Amygdala (tissue), 56 donors: ENCODE measurements around the gene COL6A5.
"Not testable (repeated sequence)": the region's sequence is repeated elsewhere in the genome, so short reads cannot be mapped to it uniquely, and the experiment has no call there.

Experiments
- DNase-seq, 56 donors: peaks; one replicate each; lab custom pipeline; 2025; lab: John Stamatoyannopoulos, UW

Gene COL6A5

DNA sequence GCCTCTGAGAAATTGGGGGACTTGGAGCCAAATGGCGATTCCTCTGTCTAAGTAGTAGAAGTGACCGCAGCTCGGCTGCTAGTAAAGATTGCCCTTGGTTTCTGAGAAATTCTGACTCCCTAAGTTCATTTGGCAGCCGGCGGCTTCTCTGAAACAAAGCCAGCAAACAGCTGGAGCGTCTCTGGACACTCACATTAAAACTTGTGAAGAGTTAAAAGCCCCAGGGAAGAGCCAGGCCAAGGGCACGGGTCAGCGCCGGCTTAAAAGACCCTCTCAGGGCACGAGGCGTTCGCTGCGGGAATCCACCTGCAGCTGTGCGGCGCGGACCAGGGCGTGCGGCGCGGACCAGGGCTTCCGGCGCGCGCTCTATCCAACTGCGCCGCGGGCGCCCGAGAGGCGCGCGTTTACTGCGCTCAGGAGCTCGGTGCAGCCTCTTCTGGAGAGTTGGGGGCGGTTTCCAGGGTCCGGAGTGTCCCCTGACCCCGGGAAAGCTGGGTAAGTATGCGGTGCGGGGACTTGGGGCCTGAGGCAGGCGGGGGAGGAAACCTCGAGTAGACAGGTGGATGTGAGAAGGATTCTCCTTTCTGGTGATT lies at the start of gene COL6A5:
COL6A5 (plus strand) TSS at position 186 of the 593 bp plus-strand sequence. CDS start 27,967 bp downstream, outside the sequence.
- no peak for DNase-seq

GRCh38 chr3:130299531-130299930 lies 45.9 kb upstream of the COL6A5 start:
- DNase-seq, result peak in 1 of 56 donors; percentile 1

GRCh38 chr3:130300888-130301287 lies 44.6 kb upstream of the COL6A5 start:
- no peak for DNase-seq

DNA sequence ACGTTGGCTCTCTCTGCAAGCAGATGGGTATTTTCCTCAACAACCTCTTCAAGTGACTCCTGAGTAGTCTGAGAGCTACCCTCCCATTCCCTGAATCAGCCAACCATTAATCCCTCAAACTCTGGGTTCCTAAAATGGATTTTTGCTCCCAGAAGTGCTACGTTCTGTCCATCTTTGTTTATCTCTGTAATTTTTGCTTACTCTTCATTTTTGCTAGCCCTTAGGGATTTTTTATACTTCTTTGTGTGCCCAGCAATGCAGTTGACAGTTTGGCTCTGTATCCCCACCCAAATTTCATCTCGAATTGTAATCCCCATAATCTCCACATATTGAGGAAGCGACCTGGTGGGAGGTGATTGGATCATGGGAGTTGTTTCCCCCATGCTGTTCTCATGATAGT lies 35.4 kb upstream of the COL6A5 start:
- DNase-seq, result no peak

DNA sequence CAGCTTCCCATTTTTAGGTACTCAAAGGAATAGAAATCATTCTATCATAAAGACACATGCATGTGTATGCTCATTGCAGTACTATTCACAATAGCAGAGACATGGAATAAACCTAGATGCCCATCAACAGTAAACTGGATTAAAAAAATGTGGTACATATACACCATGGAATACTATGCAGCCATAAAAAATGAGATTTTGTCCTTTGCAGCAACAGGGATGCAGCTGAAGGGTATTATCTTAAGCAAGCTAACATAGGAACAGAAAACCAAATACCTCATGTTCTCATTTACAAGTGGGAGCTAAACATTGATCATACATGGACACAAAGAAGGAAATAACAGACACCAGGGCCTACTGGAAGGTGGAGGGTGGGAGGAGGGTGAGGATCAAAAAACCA lies 33.1 kb upstream of the COL6A5 start:
- no peak for DNase-seq

DNA sequence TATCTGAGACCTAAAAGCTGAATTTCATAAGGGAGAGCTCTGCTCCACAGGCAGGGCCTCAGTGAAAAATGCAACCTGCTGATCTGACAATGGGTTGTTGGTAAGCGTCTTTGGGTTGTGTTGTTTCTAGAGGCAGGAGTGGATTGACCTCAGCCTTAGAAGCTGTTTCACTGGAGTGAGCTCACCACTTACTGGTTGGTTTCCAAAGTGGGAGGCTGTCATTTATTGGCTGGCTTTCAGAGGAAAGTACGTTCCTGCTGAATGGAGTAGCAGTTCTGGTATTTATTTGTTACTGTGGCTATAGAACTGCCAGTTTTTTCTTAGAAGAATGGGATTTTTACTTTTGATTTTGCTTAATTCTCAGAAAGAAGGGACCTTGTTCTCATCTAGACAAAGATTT lies 29.3 kb upstream of the COL6A5 start:
- peak in 1 of 56 donors; percentile 3 for DNase-seq

DNA sequence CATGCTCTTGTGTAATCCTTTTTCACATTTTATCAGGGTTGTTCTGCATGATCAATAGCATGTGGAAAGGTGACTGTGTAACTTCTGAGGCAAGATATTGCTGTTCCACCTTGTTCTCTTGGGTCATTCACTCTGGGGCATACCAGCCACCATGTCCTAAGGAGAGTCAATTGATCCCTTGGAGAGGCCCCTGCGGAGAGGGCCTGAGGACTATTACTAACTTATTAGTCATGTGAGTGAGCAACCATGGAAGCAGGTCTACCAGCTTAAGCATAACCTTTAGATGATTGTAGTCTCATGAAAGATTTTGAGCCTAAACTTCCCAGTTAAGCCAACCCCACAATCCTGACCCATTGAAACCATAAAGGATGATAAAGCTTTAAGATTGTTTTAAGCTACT lies 22.0 kb upstream of the COL6A5 start:
- DNase-seq, result no peak

- DNase-seq, result no peak
Measured at GRCh38 chr3:130340766-130341165, 4.7 kb upstream of the COL6A5 start.

- no peak for DNase-seq
Measured at GRCh38 chr3:130341388-130341787, 4.1 kb upstream of the COL6A5 start.

DNA sequence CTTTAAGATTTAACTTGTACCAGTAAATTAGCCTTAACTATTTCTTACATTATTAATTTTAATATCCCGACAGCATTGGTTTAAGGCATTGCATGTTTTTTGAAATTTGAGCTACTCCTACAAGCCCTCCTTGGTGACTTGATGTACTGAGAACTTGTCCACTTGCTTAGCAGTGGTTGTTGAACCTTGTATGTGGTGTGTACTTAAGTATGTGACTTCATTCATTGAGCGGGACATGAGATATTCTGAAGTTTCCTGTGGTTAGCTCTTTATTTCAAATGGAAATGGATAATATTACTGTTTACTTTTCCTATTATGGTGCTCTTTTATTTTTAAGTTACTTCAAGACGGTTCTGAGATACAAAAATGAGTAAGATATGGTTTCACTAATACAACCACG lies 3.6 kb upstream of the COL6A5 start:
- DNase-seq, result no peak

GRCh38 chr3:130342821-130343661 lies 2.4 kb upstream of the COL6A5 start:
- DNase-seq, result no peak

DNA sequence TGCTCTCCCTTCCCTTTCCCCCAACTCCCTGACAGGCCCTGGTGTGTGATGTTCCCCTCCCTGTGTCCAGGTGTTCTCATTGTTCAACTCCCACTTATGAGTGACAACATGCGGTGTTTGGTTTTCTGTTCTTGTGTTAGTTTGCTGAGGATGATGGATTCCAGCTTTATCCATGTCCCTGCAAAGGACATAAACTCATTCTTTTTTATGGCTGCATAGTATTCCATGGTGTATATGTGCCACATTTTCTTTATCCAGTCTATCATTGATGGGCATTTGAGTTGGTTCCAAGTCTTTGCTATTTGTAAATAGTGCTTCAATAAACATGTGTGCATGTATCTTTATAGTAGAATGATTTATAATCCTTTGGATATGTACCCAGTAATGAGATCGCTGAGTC lies 2.8 kb downstream of the COL6A5 start:
- DNase-seq, result not testable (repeated sequence)

GRCh38 chr3:130354430-130354829 lies 9.0 kb downstream of the COL6A5 start:
- DNase-seq, result no peak

DNA sequence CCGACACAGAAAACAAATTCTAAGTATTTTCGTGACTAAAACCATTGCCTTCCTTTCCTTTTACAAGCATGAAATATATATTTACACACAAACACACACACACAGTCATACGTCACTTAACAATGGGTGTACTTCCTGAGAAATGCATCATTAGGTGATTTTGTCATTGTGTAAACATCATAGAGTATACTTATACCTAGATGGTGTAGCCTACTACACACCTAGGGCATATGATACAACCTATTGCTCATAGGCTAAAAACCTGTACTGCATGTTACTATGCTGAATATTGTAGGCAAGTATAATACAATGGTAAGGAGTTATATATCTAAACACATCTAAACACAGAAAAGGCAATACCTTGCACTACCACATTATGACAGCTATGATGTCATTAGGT lies 28.6 kb downstream of the COL6A5 start:
- no peak for DNase-seq

DNA sequence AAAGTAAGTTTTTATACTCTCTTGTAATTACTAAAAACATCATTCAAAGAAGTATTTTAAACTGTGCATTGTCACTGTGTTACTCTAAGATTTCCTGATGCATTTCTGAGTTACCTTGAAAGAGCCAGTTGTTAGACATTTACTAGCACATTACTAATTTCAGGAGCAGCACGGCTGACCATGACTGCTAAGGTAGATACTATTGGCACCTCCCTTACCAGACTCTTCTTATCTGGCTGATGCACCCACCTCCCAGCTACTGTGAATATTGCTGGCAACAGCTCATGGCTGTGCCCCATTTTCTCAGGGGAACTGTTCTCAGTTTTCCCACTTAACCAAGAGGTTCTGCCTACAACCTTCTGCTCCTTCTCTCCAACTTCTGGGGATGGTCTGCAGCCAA lies 29.4 kb downstream of the COL6A5 start:
- DNase-seq, result no peak

DNA sequence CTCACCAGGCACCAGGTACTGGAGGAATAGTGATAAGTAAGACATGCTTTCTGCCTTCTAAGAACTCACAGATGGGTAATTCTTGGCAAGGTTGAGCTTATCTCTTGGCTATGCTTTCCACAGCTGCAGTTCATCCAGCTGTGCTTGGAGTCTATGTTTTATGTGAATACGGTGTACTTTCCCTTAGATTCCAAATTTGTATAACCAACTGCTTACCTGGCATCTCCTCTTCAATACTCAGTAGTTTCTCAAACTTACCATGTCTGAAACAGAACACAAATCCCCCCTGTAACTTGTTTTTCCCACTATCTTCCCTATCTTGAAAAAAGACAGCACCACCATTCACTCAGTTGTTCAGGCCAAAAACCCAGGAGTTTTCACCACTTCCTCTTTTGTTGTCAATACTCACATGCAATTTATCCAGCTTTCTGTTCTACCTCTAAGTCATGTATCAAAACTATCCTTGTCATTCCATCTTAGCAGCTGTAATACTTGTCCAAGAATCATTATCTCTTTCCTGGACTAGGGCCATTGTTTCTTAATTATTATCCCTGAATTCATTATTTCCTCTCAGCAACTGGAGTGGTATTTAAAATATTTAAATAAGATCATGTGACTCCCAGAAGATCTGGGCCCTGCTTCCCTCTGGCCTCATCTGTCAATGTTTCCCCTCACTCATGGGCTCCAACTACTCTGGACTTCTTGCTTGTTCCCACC lies 32.6 kb downstream of the COL6A5 start:
- no peak for DNase-seq

DNA sequence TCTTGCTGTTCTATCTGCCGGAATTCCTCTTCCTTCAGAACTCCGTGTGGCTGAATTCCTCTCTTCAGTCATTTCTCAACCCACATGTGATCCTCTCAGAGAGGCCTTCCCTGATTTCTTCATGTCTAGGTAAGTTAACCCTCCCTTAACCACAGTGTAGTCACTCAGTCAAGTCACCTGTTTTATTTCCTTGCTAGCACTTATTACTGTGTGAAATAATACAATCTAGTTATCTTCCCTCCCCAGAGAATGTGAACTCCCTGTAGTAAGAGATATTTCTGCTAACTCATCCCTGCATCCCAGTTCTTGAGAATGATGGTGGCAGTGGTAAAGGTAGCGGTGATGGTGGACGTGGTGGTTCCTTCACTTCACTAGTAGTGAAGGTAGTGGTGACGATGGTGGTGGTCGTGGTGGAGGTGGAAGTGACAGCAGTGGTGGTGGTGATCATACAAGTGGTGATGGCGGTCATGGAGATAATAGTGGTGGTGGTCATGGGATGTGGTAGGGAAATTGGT lies 33.3 kb downstream of the COL6A5 start:
- no peak for DNase-seq

GRCh38 chr3:130379274-130379673 lies 33.8 kb downstream of the COL6A5 start:
- DNase-seq, result no peak

- DNase-seq, result no peak
Measured at GRCh38 chr3:130380398-130380797, 34.9 kb downstream of the COL6A5 start.

GRCh38 chr3:130383424-130383823 lies 38.0 kb downstream of the COL6A5 start:
- no peak for DNase-seq

GRCh38 chr3:130384476-130385025 lies 39.1 kb downstream of the COL6A5 start:
- DNase-seq, result no peak
